IMR-90 (cell line): ENCODE measurements around the gene CCR5AS.
A peak's percentile ranks its signal among the peaks of the same experiment; 100 is the strongest.

ENCODE experiments used
- CTCF ChIP-seq: conservative IDR thresholded peaks from 2 replicates; pipeline ENCODE4 v1.5.1; 2012; ENCODE audit warnings: mild to moderate bottlenecking, low read depth, low read length, improper control_type of control experiment
- FOS ChIP-seq: fragments of 150-350 bp; IDR thresholded peaks from 2 replicates; pipeline ENCODE4 v1.6.1; 2016; ENCODE audit warnings: low read depth, low read length
- MAZ ChIP-seq: IDR thresholded peaks from 2 replicates; pipeline ENCODE4 v1.6.1; 2012; ENCODE audit warnings: low read depth, mild to moderate bottlenecking, low read length, improper control_type of control experiment, moderate library complexity, borderline replicate concordance
- POLR2A ChIP-seq: IDR thresholded peaks from 2 replicates; pipeline ENCODE4 v1.6.1; 2012; ENCODE audit warnings: mild to moderate bottlenecking, low read depth, low read length
- USF2 ChIP-seq: fragments of 150-350 bp; IDR thresholded peaks from 2 replicates; pipeline ENCODE4 v1.6.1; 2017; ENCODE audit warnings: mild to moderate bottlenecking, antibody characterized with exemption, low read length, low read depth

- peak; percentile 61 for TF ChIP-seq CTCF
- TF ChIP-seq POLR2A = no peak
- TF ChIP-seq USF2 = no peak
- TF ChIP-seq MAZ = no peak
- TF ChIP-seq FOS = no peak
These were observed 34.1 kb downstream of the CCR5AS start for GRCh38 chr3:46372492-46373359.
